Neuronal stem cell (in vitro differentiated cells): ENCODE data around the gene SSX2IP.

Source experiments
- DNase-seq: peaks from one replicate; pipeline ENCODE4 v3.0.0-alpha.2; 2013; ENCODE audit warnings: low spot score
- H2AFZ ChIP-seq: one replicate; pipeline ENCODE4 v1.6.1; 2013; ENCODE audit warnings: mild to moderate bottlenecking, low read length, inconsistent platforms
- H2AK5ac ChIP-seq: 2 replicates; pipeline ENCODE4 v1.6.1; 2013; ENCODE audit warnings: low read depth, mild to moderate bottlenecking, inconsistent platforms, low read length, moderate library complexity, mixed read lengths
- H2BK120ac ChIP-seq: 2 replicates; pipeline ENCODE4 v1.6.1; 2013; ENCODE audit warnings: low read depth, mild to moderate bottlenecking, inconsistent platforms, low read length, moderate library complexity, mixed read lengths
- H2BK12ac ChIP-seq: one replicate; pipeline ENCODE4 v1.6.1; 2013; ENCODE audit warnings: low read length, inconsistent platforms
- H2BK15ac ChIP-seq: 2 replicates; pipeline ENCODE4 v1.6.1; 2013; ENCODE audit warnings: mild to moderate bottlenecking, low read length, inconsistent platforms, mixed read lengths
- H2BK5ac ChIP-seq: one replicate; pipeline ENCODE4 v1.6.1; 2013; ENCODE audit warnings: inconsistent platforms, mild to moderate bottlenecking, low read length, moderate library complexity
- H3K14ac ChIP-seq: one replicate; pipeline ENCODE4 v1.6.1; 2013; ENCODE audit warnings: low read length, inconsistent platforms
- H3K18ac ChIP-seq: 2 replicates; pipeline ENCODE4 v1.6.1; 2013; ENCODE audit warnings: low read length, inconsistent platforms
- H3K23ac ChIP-seq: 2 replicates; pipeline ENCODE4 v1.6.1; 2013; ENCODE audit warnings: low read depth, mild to moderate bottlenecking, mixed read lengths, low read length, inconsistent platforms; ENCODE audit not compliant: poor library complexity
- H3K27ac ChIP-seq: replicated peaks from 3 replicates; pipeline ENCODE4 v1.5.1; 2013; ENCODE audit warnings: low read length, inconsistent platforms
- H3K27me3 ChIP-seq, 3 experiments: 2 replicates each; pipeline ENCODE4 v1.6.1; 2013; ENCODE audit warnings: low read length in 3 of 3, mild to moderate bottlenecking in 2 of 3, inconsistent platforms in 1 of 3, low read depth in 1 of 3, mixed read lengths in 1 of 3, moderate library complexity in 1 of 3; ENCODE audit not compliant: control insufficient read depth in 3 of 3, insufficient read depth in 3 of 3
- H3K36me3 ChIP-seq, 2 donors: replicated peaks in 1 of 2; 2 replicates each; pipeline ENCODE4 v1.6.1; 2013; ENCODE audit warnings: low read length in 2 of 2; ENCODE audit not compliant: control insufficient read depth in 2 of 2, insufficient read depth in 2 of 2
- H3K4ac ChIP-seq: 2 replicates; pipeline ENCODE4 v1.6.1; 2013; ENCODE audit warnings: inconsistent platforms, mild to moderate bottlenecking, low read length, moderate library complexity
- H3K4me1 ChIP-seq, 2 donors: 1 replicate in 1 of 2; 2 replicates in 1 of 2; pipeline ENCODE4 v1.6.1; 2013; ENCODE audit warnings: low read length in 2 of 2, low read depth in 1 of 2; ENCODE audit not compliant: control insufficient read depth in 2 of 2, insufficient read depth in 1 of 2
- H3K4me2 ChIP-seq: one replicate; pipeline ENCODE4 v1.6.1; 2013; ENCODE audit warnings: mild to moderate bottlenecking, low read length, inconsistent platforms; ENCODE audit not compliant: insufficient read depth, poor library complexity, severe bottlenecking
- H3K4me3 ChIP-seq, 2 donors: 2 replicates each; pipeline ENCODE4 v1.5.1; 2013; ENCODE audit warnings: low read length in 2 of 2, mild to moderate bottlenecking in 2 of 2, inconsistent platforms in 1 of 2, moderate library complexity in 1 of 2
- H3K79me1 ChIP-seq: one replicate; pipeline ENCODE4 v1.6.1; 2013; ENCODE audit warnings: low read depth, mild to moderate bottlenecking, inconsistent platforms, low read length, moderate library complexity
- H3K9ac ChIP-seq: one replicate; pipeline ENCODE4 v1.6.1; 2013; ENCODE audit warnings: mild to moderate bottlenecking, low read depth, low read length, inconsistent platforms; ENCODE audit not compliant: poor library complexity
- H3K9me3 ChIP-seq, 2 donors: replicated peaks in 1 of 2; 2 replicates each; pipeline versions ENCODE3 to v1.6.1; 2013; ENCODE audit warnings: low read length in 2 of 2, mild to moderate bottlenecking in 2 of 2, inconsistent platforms in 1 of 2, low read depth in 1 of 2, mixed read lengths in 1 of 2, moderate library complexity in 1 of 2; ENCODE audit not compliant: control insufficient read depth in 2 of 2, insufficient read depth in 1 of 2
- H4K8ac ChIP-seq: one replicate; pipeline ENCODE4 v1.6.1; 2013; ENCODE audit warnings: low read depth, mild to moderate bottlenecking, inconsistent platforms, low read length, moderate library complexity
- H4K91ac ChIP-seq: one replicate; pipeline ENCODE4 v1.6.1; 2013; ENCODE audit warnings: low read length, low read depth, mild to moderate bottlenecking, inconsistent platforms; ENCODE audit not compliant: poor library complexity
- WGBS, 2 donors: extraction: QIAGEN DNeasy Blood & Tissue Kit; methylation state at CpG; one replicate each; pipeline ENCODE4 v1.1.7; 2013; ENCODE audit warnings: missing lambda C conversion rate in 2 of 2, mixed read lengths in 1 of 2; ENCODE audit not compliant: insufficient read length in 2 of 2, insufficient replicate concordance in 1 of 2; ENCODE audit errors: extremely low coverage in 2 of 2; 5-methylcytosine and 5-hydroxymethylcytosine counted together

SSX2IP gene

GRCh38 chr1:84698151-84699110 lies 8.2 kb upstream of the SSX2IP start:
- Histone ChIP-seq H4K91ac (no peak overlapping the region), H3K27me3 (peaks cover 0 to 29% (median 0%) of the 10 kb centered on the region in 3 experiments), H2BK120ac (no peak overlapping the region), H3K27ac (no peak overlapping the region), H3K4ac (no peak overlapping the region), H2BK15ac (no peak overlapping the region), H3K4me2 (no peak overlapping the region), H3K4me3 (no peak overlapping the region), H2AK5ac (no peak overlapping the region), H3K14ac (no peak overlapping the region), H3K36me3 (no peaks in the 10 kb centered on the region), H2AFZ (no peak overlapping the region), H3K18ac (no peak overlapping the region), H4K8ac (no peak overlapping the region), H3K9ac (no peak overlapping the region), H2BK12ac (no peak overlapping the region), H2BK5ac (no peak overlapping the region), H3K9me3 (no peaks in the 10 kb centered on the region), H3K4me1 (peaks cover 0 to 4% of the 10 kb centered on the region in 2 donors), H3K23ac (no peak overlapping the region), H3K79me1 (no peaks in the 10 kb centered on the region)
- no CpG with 5 or more reads among the region's 2 CpGs for WGBS, 2 donors
- DNase-seq: no peak

- H2BK15ac ChIP-seq: no peak overlapping the region
- H2AK5ac ChIP-seq: no peak overlapping the region
- no peak overlapping the region for H2BK120ac ChIP-seq
- no peak overlapping the region for H2AFZ ChIP-seq
- no peaks in the 10 kb centered on the region for H3K9me3 ChIP-seq
- no peak overlapping the region for H2BK5ac ChIP-seq
- no peak overlapping the region for H3K23ac ChIP-seq
- H3K14ac ChIP-seq: no peak overlapping the region
- no peak overlapping the region for H2BK12ac ChIP-seq
- no peak overlapping the region for H3K18ac ChIP-seq
- no peak overlapping the region for H3K27ac ChIP-seq
- H3K4ac ChIP-seq: no peak overlapping the region
- no peak overlapping the region for H3K9ac ChIP-seq
- WGBS, 2 donors: no CpG with 5 or more reads among the region's 1 CpG
- H3K27me3 ChIP-seq: peaks cover 0 to 15% (median 0%) of the 10 kb centered on the region in 3 experiments
- H4K8ac ChIP-seq: no peak overlapping the region
- no peak overlapping the region for H4K91ac ChIP-seq
- no peak overlapping the region for H3K4me2 ChIP-seq
- no peaks in the 10 kb centered on the region for H3K79me1 ChIP-seq
- no peaks in the 10 kb centered on the region for H3K36me3 ChIP-seq
- no peak for DNase-seq
- peaks cover 0 to 3% of the 10 kb centered on the region in 2 donors for H3K4me1 ChIP-seq
- no peak overlapping the region for H3K4me3 ChIP-seq
Measured at GRCh38 chr1:84693785-84694184, 3.5 kb upstream of the SSX2IP start.

GRCh38 chr1:84693005-84693404 lies 2.7 kb upstream of the SSX2IP start:
- Histone ChIP-seq H4K91ac (no peak overlapping the region), H4K8ac (no peak overlapping the region), H2BK12ac (no peak overlapping the region), H3K14ac (no peak overlapping the region), H2AK5ac (no peak overlapping the region), H3K36me3 (no peaks in the 10 kb centered on the region), H3K27ac (no peak overlapping the region), H3K4me2 (no peak overlapping the region), H3K27me3 (peaks cover 0 to 10% (median 0%) of the 10 kb centered on the region in 3 experiments), H3K18ac (no peak overlapping the region), H3K4me3 (no peak overlapping the region), H2BK5ac (no peak overlapping the region), H3K4ac (no peak overlapping the region), H3K23ac (no peak overlapping the region), H3K9ac (no peak overlapping the region), H3K4me1 (peaks cover 0 to 4% of the 10 kb centered on the region in 2 donors), H3K9me3 (no peaks in the 10 kb centered on the region), H3K79me1 (no peaks in the 10 kb centered on the region), H2BK15ac (no peak overlapping the region), H2BK120ac (no peak overlapping the region), H2AFZ (no peak overlapping the region)
- WGBS, 2 donors: no CpG with 5 or more reads among the region's 2 CpGs
- DNase-seq: no peak

GRCh38 chr1:84692391-84692790 lies 2.1 kb upstream of the SSX2IP start:
- peaks cover 0 to 4% of the 10 kb centered on the region in 2 donors for H3K4me1 ChIP-seq
- H3K4ac ChIP-seq: no peak overlapping the region
- no peak overlapping the region for H3K23ac ChIP-seq
- H3K9ac ChIP-seq: no peak overlapping the region
- H3K4me3 ChIP-seq: no peak overlapping the region
- no peak for DNase-seq
- H2AK5ac ChIP-seq: no peak overlapping the region
- H4K91ac ChIP-seq: no peak overlapping the region
- peaks cover 0 to 10% (median 0%) of the 10 kb centered on the region in 3 experiments for H3K27me3 ChIP-seq
- WGBS, 2 donors: no CpG with 5 or more reads among the region's 6 CpGs
- no peak overlapping the region for H3K18ac ChIP-seq
- H2BK120ac ChIP-seq: no peak overlapping the region
- H3K4me2 ChIP-seq: no peak overlapping the region
- no peak overlapping the region for H2AFZ ChIP-seq
- no peak overlapping the region for H4K8ac ChIP-seq
- H3K36me3 ChIP-seq: no peaks in the 10 kb centered on the region
- H2BK5ac ChIP-seq: no peak overlapping the region
- H3K14ac ChIP-seq: no peak overlapping the region
- no peak overlapping the region for H2BK12ac ChIP-seq
- H2BK15ac ChIP-seq: no peak overlapping the region
- H3K79me1 ChIP-seq: no peaks in the 10 kb centered on the region
- H3K9me3 ChIP-seq: no peaks in the 10 kb centered on the region
- H3K27ac ChIP-seq: no peak overlapping the region
